ENCODE measurements around the gene MATN4. TPM values are rescaled to one million over a fixed set of nuclear protein-coding genes. Genes with fewer than 3 reads are reported as not detected.

MATN4 gene
- total RNA-seq, 3 donors from 2014 or later (not counting 1 experiment from before 2014, with no cell fraction given) = not detected

GRCh38 chr20:45317826-45318225 lies 9.7 kb upstream of the MATN4 start:
- no peak for TF ChIP-seq CTCF (IDR thresholded peaks at IDR 0.05)
- Mint-ChIP-seq H3K9me3 (no peaks in the 10 kb centered on the region), H3K27me3 (ENCODE audit: low read depth in 2 of 2) (peaks cover 35 to 38% of the 10 kb centered on the region in 2 donors), H3K36me3 (no peaks in the 10 kb centered on the region), H3K4me1 (peaks cover 0 to 6% of the 10 kb centered on the region in 2 donors), H3K27ac (no peak overlapping the region), H3K4me3 (no peak overlapping the region)
- H3K27me3 ChIP-seq (ENCODE audit: control insufficient read depth, insufficient read depth, low read length) = no peaks in the 10 kb centered on the region
- DNase-seq (no peak), ATAC-seq (no peak)
- WGBS (ENCODE audit: insufficient coverage) = 70% methylated on average over 2 of the region's 3 CpGs
- H3K36me3 ChIP-seq (ENCODE audit: control insufficient read depth, insufficient read depth, low read length) = no peaks in the 10 kb centered on the region
- H3K4me3 ChIP-seq (ENCODE audit: low read length) = no peak overlapping the region
- peaks cover 23% of the 10 kb centered on the region for H3K4me1 ChIP-seq (ENCODE audit: control insufficient read depth, insufficient read depth, low read length)
- intact Hi-C loops (cut with micrococcal nuclease) = no loop called here
- peaks cover 4% of the 10 kb centered on the region for H3K9me3 ChIP-seq (ENCODE audit: control insufficient read depth, insufficient read depth, low read length)
- no peak overlapping the region for H3K27ac ChIP-seq (ENCODE audit: low read length)

GRCh38 chr20:45316150-45317080 lies 8.3 kb upstream of the MATN4 start:
- Mint-ChIP-seq H3K27ac (no peak overlapping the region), H3K4me1 (peaks cover 0 to 9% of the 10 kb centered on the region in 2 donors), H3K4me3 (no peak overlapping the region), H3K36me3 (no peaks in the 10 kb centered on the region), H3K27me3 (ENCODE audit: low read depth in 2 of 2) (peaks cover 40 to 42% of the 10 kb centered on the region in 2 donors), H3K9me3 (no peaks in the 10 kb centered on the region)
- DNase-seq = no peak
- intact Hi-C loops (cut with micrococcal nuclease) = no loop called here
- peaks cover 2% of the 10 kb centered on the region for H3K27me3 ChIP-seq (ENCODE audit: control insufficient read depth, insufficient read depth, low read length)
- no peak for TF ChIP-seq CTCF (IDR thresholded peaks at IDR 0.05)
- no peaks in the 10 kb centered on the region for H3K36me3 ChIP-seq (ENCODE audit: control insufficient read depth, insufficient read depth, low read length)
- peaks cover 2% of the 10 kb centered on the region for H3K9me3 ChIP-seq (ENCODE audit: control insufficient read depth, insufficient read depth, low read length)
- no peak for ATAC-seq
- H3K27ac ChIP-seq (ENCODE audit: low read length) = no peak overlapping the region
- peaks cover 20% of the 10 kb centered on the region for H3K4me1 ChIP-seq (ENCODE audit: control insufficient read depth, insufficient read depth, low read length)
- WGBS (ENCODE audit: insufficient coverage) = 29% methylated on average over 71 of the region's 71 CpGs
- H3K4me3 ChIP-seq (ENCODE audit: low read length) = no peak overlapping the region

GRCh38 chr20:45315672-45316071 lies 7.6 kb upstream of the MATN4 start:
- no peaks in the 10 kb centered on the region for H3K9me3 Mint-ChIP-seq

More at GRCh38 chr20:45315672-45316071, 7.6 kb upstream of the MATN4 start:
- ATAC-seq (no peak), DNase-seq (no peak)
- no peak overlapping the region for H3K27ac ChIP-seq (ENCODE audit: low read length)
- H3K9me3 ChIP-seq (ENCODE audit: control insufficient read depth, insufficient read depth, low read length) = no peaks in the 10 kb centered on the region
- no peak overlapping the region for H3K27ac Mint-ChIP-seq
- intact Hi-C loops (cut with micrococcal nuclease) = no loop called here
- H3K27me3 ChIP-seq (ENCODE audit: control insufficient read depth, insufficient read depth, low read length) = peaks cover 2% of the 10 kb centered on the region
- H3K36me3 Mint-ChIP-seq = no peaks in the 10 kb centered on the region
- no peak overlapping the region for H3K4me3 ChIP-seq (ENCODE audit: low read length)
- H3K4me1 ChIP-seq (ENCODE audit: control insufficient read depth, insufficient read depth, low read length) = peaks cover 13% of the 10 kb centered on the region
- no peak for TF ChIP-seq CTCF (IDR thresholded peaks at IDR 0.05)
- H3K27me3 Mint-ChIP-seq (ENCODE audit: low read depth in 2 of 2) = peaks cover 46 to 49% of the 10 kb centered on the region in 2 donors
- no peaks in the 10 kb centered on the region for H3K36me3 ChIP-seq (ENCODE audit: control insufficient read depth, insufficient read depth, low read length)
- WGBS (ENCODE audit: insufficient coverage) = 88% methylated on average over 4 of the region's 4 CpGs
- no peak overlapping the region for H3K4me3 Mint-ChIP-seq
- H3K4me1 Mint-ChIP-seq = peaks cover 0 to 6% of the 10 kb centered on the region in 2 donors
